ENCODE measurements around the gene DPEP2NB.
"Not testable (repeated sequence)": the region's sequence is repeated elsewhere in the genome, so short reads cannot be mapped to it uniquely, and the experiment has no call there.

DPEP2NB gene

GRCh38 chr16:67982011-67982696 lies 33.6 kb downstream of the DPEP2NB start:
- DNase-seq (ENCODE audit: low spot score), result no peak

DNA sequence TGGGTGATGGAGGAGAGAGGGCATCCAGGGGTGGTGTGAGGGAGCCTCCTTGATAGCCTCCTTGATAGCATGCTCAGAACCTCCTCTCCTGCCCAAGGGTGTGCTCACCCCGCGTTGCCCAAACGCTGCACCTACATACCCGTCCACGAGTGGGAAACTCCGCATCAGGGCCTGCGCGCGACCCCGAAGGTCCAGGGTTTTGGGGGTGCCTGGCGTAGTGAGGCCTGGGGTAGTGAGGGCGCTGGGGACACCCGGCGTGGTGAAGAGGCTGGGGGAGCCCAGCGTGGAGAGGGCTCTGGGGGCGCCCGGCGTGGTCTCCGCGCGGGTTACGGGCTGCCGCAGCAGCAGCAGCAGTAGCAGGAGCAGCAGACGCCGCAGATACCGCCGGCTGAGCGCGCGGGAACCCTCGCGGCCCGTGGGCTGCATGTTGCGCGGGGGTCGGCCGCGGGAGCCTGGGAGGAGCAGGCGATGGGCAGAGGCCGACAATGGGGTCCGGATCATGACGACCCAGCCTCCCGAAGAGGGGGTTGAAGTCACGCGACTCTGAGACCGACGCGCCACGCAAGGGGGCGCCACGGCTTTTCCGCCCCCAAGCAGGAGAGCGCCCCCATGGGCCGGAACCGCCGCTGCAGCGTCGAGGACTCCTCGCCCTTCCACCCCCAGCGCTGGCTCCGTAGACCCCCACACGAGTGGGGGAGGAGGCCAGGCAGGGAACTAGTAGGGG lies 35.6 kb downstream of the DPEP2NB start, which contains the start of gene DPEP3:
TSS of gene DPEP3 (minus strand) at position 545 of the 724 bp plus-strand sequence. CDS start at position 426, 119 bp downstream.
- no peak for DNase-seq (ENCODE audit: low spot score)

- DNase-seq (ENCODE audit: low spot score), result no peak
Measured at GRCh38 chr16:67977469-67978227, 38.1 kb downstream of the DPEP2NB start.

DNA sequence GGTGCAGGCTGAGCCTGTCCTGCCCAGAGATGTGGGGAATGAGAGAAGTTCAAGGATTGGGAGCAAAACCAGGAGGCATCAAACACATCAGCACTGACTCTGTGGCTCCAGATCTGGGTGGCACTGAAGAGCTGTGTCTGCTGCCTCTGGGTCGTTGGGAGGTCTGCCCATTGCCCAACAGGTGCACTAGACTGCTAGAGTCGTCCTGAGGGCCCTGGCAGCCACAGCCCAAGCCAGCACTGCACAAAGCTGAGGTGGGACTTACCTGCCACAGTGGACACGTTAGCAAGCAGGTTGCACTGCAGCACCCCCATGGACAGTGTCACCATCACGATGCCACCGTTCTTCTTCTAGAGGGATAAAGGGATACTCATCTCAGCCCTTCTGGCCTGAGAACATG lies 38.7 kb downstream of the DPEP2NB start:
- DNase-seq (ENCODE audit: low spot score), result no peak

- DNase-seq (ENCODE audit: low spot score), result no peak
Measured at GRCh38 chr16:67976205-67976604, 39.5 kb downstream of the DPEP2NB start.

- DNase-seq (ENCODE audit: low spot score), result no peak
Measured at GRCh38 chr16:67975321-67976105, 40.2 kb downstream of the DPEP2NB start.

- DNase-seq (ENCODE audit: low spot score), result not testable (repeated sequence)
Measured at GRCh38 chr16:67972285-67972684, 43.4 kb downstream of the DPEP2NB start.

DNA sequence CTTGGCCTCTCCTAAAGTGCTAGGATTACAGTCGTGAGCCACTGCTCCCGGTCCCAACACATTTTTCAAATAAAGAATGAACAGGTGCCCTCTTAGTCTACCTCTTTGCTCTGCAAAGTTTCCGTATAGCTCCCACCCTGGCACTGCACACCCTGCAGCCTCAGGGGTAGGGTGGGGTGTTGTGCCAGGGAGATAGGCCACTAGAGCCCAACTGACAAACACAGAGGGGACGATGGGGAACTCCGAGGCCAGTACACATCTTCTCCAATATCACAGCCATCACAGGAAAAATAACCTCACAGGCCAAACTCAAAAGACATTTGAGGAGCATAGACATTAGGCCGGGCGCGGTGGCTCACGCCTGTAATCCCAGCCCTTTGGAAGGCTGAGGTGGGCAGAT lies 44.6 kb downstream of the DPEP2NB start:
- DNase-seq (ENCODE audit: low spot score), result no peak

DNA sequence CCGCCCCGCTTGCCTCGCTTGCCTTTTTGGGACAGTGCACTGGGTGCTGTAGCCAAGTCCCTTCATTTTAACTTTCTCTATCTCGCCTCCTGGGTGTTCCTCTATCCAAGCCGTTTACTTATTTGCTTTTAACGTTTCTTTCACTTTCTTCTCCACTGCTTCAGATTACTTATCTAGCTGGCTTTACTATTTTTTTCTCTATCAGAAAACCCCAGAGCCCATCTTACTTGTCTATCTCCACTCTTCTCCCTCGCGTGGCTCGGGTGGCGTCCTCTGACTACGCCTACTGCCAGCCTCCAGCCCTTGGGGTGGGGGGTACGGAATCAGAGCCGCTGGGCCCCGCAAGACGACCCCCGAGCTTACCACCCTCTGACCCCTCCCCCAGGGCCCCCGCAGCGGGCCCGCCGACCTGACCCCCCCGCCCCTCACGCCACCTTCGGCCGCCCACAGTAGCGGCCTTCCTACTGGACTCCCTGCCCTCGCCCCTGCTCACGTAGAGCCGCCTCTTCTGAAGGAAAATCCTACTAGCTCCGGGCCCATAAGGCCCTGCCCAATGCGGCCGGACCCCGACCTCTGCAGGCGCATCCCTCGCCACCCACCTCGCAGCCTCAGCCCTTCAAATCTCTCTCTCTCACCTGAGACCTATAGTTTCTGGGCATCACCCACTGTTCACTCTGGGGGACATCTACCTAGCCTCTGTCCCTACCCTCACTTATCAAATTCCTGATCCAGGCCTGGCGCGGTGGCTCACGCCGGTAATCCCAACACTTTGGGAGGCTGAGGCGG lies 46.3 kb downstream of the DPEP2NB start:
- DNase-seq (ENCODE audit: low spot score), result peak; percentile 16

DNA sequence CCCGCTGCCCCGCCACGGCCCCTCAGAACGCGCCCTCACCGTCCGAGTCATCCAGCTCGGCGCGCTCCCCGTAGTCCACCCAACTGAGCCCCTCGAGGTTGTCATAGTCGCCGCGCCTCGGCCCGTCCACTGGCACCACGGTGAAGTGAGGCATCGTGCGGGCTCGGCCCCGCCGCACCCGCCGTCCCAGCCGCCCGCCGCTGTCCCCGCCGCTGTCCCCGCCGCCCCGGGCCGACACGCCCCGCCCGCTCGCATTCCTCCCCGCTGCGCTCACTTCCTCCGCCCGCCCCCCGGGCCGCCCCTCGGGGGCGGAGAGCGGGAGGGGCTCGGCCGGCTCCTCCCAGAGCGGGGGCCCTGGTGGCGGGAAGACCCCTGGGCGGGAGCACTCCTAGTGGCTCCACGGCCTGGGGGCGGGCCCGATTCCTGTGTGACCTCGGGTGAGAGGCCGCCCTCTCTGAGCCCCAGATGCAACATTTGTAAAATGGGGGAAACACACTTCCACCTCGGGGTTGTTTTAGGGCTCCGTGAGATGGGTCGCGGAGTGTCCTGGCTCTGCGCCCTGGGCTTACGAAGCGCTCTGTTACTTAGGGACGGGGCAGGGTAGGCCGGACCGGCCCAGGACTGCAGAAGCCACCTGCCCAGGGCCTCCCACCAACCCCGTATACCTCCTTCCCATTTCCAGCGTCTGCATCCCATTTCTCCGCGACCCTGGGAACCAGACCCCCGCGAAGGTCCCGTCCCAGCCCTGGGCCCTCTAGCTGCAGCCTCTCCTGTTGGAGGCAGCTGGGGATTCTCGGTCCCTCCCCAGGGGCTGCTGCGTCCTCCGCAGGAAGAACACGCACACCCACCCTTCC lies 47.1 kb downstream of the DPEP2NB start, which contains the start of gene SLC12A4:
TSS of gene SLC12A4 (minus strand) at position 238 of the 854 bp plus-strand sequence. CDS start at position 154, 84 bp downstream.
- DNase-seq (ENCODE audit: low spot score), result peak; percentile 83

GRCh38 chr16:67967958-67968399 lies 47.7 kb downstream of the DPEP2NB start:
- peak; percentile 2 for DNase-seq (ENCODE audit: low spot score)

DNA sequence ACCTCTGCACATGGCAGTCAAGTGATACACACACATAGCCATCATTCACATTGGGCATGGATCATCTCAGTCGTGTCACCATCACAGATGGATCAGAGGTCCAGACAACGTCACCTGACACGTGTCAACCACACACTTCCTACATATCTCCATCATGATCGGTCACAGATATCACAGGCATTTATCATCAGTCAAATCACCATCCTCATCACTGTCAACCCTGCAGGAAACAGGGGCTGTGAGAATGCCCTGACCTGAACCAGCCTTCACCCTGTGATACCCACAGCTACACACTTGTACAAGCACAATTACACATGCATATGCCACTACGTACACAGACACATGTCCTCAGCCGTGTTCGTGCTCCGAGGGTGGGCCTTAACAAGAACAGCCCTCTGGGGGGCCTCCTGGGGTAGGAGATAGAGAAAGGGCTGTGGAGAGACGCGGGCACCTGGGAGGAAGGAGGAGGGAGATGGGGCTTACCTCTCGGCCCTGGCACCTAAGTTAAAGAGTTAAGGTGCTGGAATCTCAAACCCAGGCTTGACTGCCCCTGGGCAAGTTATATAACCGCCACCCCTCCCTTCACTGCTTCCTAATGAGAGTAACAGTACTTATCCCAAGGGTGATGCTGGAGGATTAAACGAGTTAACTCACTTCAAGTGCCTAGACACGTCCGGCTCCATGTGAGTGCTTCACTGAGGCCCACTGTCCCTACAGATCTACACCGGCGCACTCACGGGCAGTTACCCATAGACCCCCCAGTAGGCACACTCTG lies 48.3 kb downstream of the DPEP2NB start:
- DNase-seq (ENCODE audit: low spot score), result peak; percentile 30

DNA sequence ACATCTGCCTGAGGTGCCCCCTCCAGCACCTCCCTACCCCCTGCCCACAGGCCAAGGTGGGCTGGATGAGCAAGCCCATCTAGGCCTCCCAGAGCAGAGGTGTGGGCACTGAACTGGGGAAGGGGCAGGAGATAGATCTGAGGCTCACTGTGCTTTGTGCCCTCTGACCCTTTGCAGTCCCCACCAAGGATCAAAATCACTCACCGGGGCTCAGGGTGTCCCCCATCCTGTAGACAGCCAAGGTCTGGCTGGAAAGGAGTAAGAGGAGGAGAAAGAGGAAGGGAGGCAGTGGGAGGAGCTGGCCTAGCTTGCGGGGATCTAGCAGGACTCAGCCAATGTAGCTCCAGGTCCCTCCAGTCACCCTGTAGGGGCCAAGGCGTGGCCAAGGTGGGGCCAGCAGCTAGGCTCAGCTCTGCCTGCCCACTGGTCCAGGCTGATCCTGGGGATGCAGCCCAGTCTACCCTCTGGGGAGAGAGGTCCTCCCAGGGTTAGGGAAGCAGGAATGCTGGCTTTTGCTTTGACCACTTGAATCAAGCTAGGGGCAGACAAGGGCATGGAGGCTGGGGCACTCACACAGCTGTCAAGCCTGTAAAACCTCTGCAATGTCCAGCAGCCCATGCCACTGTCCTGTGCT lies 49.0 kb downstream of the DPEP2NB start:
- no peak for DNase-seq (ENCODE audit: low spot score)

DNA sequence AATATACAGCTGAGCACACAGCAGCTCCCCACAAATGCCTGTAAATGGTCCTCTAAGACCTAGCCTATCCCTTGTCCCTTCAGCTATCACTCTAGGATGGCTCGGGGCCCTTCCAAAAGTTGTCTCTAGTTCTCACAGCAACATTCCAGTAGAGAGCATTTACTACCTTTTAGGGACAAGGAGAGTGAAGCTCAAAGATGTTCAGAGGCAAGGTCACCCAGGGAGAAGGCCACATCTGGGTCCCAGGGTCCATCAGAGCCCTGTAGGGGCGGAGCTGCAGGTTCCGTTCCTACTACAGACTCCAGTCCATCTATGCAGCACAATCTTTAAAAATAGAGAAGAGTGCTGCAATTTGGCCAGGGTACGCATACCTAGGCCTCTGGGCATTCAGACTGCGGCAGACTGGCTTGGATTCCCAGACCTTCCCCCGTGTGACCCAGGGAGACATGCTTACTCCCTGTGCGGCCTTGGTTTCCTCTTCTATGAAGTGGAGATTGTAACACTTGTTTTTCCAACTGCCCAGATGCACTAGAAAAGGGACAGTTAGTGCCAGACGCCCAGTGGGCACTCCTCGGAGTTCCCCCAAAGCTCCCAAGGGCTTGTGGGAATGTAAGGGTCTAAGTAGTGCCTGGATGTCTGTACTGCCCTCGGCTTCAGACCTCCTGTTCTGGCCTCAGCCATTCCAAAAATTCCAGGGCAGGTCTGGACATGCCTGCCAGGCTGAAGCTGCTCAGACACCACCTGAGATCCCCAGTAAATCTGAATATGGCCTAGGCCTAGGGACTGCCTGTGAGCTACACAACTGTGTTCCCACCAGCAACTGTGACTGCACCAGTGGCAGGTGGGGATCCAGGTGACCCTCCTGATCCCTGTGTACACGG lies 49.8 kb downstream of the DPEP2NB start:
- DNase-seq (ENCODE audit: low spot score), result no peak

DNA sequence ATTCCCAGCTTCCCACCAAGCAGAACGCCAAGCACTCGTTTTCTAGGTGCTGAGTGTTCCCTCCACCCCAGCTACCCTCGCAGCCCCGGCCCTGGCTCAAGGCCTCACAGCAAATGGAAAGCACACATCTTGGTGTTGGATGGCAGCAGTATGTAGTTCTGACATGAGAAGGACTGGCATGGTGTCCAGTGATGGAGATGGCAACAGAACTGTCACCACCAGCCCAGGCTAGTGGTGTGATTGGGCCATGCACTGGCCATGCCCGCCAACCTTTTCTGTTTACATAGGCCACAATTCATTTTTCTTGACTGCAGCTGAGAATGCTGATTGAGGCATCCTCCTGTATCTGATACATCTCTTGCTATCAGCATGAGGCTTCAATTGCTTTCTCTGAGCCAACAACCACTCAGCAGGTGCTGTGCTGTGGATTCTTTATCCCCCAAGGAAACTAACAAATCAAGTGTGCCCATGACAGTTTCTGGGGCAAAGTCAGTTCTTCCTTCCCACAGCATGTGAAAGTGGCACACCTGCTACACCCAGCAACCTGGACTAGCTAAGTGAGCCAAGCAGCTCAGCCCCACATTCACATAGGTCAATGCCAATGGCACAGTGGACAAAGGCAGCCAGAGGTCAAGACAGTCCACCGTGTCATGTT lies 51.1 kb downstream of the DPEP2NB start:
- no peak for DNase-seq (ENCODE audit: low spot score)

- DNase-seq (ENCODE audit: low spot score), result no peak
Measured at GRCh38 chr16:67963662-67964321, 51.9 kb downstream of the DPEP2NB start.
